ENCODE measurements around the gene HNRNPAB.
A peak's percentile ranks its signal among the peaks of the same experiment; 100 is the strongest.

The HNRNPAB gene

GRCh38 chr5:178204182-178204934 lies at the start of gene HNRNPAB:
TSS of gene HNRNPAB (plus strand) at chr5:178204533. CDS start at chr5:178204838, 305 bp downstream.
- TF ChIP-seq MAX (IDR thresholded peaks at IDR 0.05) (peak; percentile 97), RAD21 (IDR thresholded peaks at IDR 0.05; ENCODE audit: low read depth) (no peak; the same call in 1 of the 2 replicates), TAF1 (IDR thresholded peaks at IDR 0.05; ENCODE audit: low read depth) (peak; percentile 96), FOXM1 (IDR thresholded peaks at IDR 0.05; ENCODE audit: borderline replicate concordance, low read depth) (peak; percentile 19; the same call in 1 of the 2 replicates), TCF12 (IDR thresholded peaks at IDR 0.05; ENCODE audit: low read depth) (peak; percentile 69), YY1 (IDR thresholded peaks at IDR 0.05; ENCODE audit: low read depth) (peak; percentile 80), TEAD4 (IDR thresholded peaks at IDR 0.05) (0 out of 2 replicates have a peak, but pooled peaks have one; percentile 24), USF1 (IDR thresholded peaks at IDR 0.05) (0 out of 2 replicates have a peak, but pooled peaks have one; percentile 5), CEBPB (IDR thresholded peaks at IDR 0.05) (no peak), CREB1 (IDR thresholded peaks at IDR 0.05; ENCODE audit: low read depth) (no peak), REST (IDR thresholded peaks at IDR 0.05; ENCODE audit: low read depth) (peak; percentile 11; the same call in 1 of the 2 replicates)

- TF ChIP-seq TCF12 (IDR thresholded peaks at IDR 0.05; ENCODE audit: low read depth) = no peak
- no peak for TF ChIP-seq EP300 (IDR thresholded peaks at IDR 0.05; ENCODE audit: borderline replicate concordance)
- TF ChIP-seq TAF1 (IDR thresholded peaks at IDR 0.05; ENCODE audit: low read depth) = no peak
- TF ChIP-seq ZBTB7A (IDR thresholded peaks at IDR 0.05; ENCODE audit: low read depth) = no peak
- no peak for TF ChIP-seq YY1 (IDR thresholded peaks at IDR 0.05; ENCODE audit: low read depth)
- no peak for TF ChIP-seq REST (IDR thresholded peaks at IDR 0.05; ENCODE audit: low read depth)
- TF ChIP-seq NFIC (IDR thresholded peaks at IDR 0.05) = no peak
Measured at GRCh38 chr5:178155065-178155464, 49.3 kb upstream of the HNRNPAB start.

- no peak for TF ChIP-seq CREB1 (IDR thresholded peaks at IDR 0.05; ENCODE audit: low read depth)
- TF ChIP-seq FOXM1 (IDR thresholded peaks at IDR 0.05; ENCODE audit: borderline replicate concordance, low read depth) = no peak
- no peak for TF ChIP-seq USF1 (IDR thresholded peaks at IDR 0.05)
- no peak for TF ChIP-seq TCF12 (IDR thresholded peaks at IDR 0.05; ENCODE audit: low read depth)
- no peak for TF ChIP-seq CEBPB (IDR thresholded peaks at IDR 0.05)
- TF ChIP-seq REST (IDR thresholded peaks at IDR 0.05; ENCODE audit: low read depth) = no peak
- TF ChIP-seq TEAD4 (IDR thresholded peaks at IDR 0.05) = no peak
- TF ChIP-seq RAD21 (IDR thresholded peaks at IDR 0.05; ENCODE audit: low read depth) = no peak
- TF ChIP-seq TAF1 (IDR thresholded peaks at IDR 0.05; ENCODE audit: low read depth) = no peak
- TF ChIP-seq MAX (IDR thresholded peaks at IDR 0.05) = no peak
- no peak for TF ChIP-seq EP300 (IDR thresholded peaks at IDR 0.05; ENCODE audit: borderline replicate concordance)
- no peak for TF ChIP-seq YY1 (IDR thresholded peaks at IDR 0.05; ENCODE audit: low read depth)
- TF ChIP-seq ZBTB7A (IDR thresholded peaks at IDR 0.05; ENCODE audit: low read depth) = no peak
- TF ChIP-seq EGR1 (IDR thresholded peaks at IDR 0.05) = no peak
- no peak for TF ChIP-seq NFIC (IDR thresholded peaks at IDR 0.05)
Measured at GRCh38 chr5:178160176-178160575, 44.2 kb upstream of the HNRNPAB start.

GRCh38 chr5:178162481-178162880 lies 41.9 kb upstream of the HNRNPAB start:
- no peak for TF ChIP-seq TCF12 (IDR thresholded peaks at IDR 0.05; ENCODE audit: low read depth)
- no peak for TF ChIP-seq ZBTB7A (IDR thresholded peaks at IDR 0.05; ENCODE audit: low read depth)
- no peak for TF ChIP-seq MAX (IDR thresholded peaks at IDR 0.05)
- TF ChIP-seq TEAD4 (IDR thresholded peaks at IDR 0.05) = no peak
- no peak for TF ChIP-seq EGR1 (IDR thresholded peaks at IDR 0.05)
- TF ChIP-seq CREB1 (IDR thresholded peaks at IDR 0.05; ENCODE audit: low read depth) = no peak
- TF ChIP-seq REST (IDR thresholded peaks at IDR 0.05; ENCODE audit: low read depth) = no peak
- TF ChIP-seq TAF1 (IDR thresholded peaks at IDR 0.05; ENCODE audit: low read depth) = no peak
- TF ChIP-seq RAD21 (IDR thresholded peaks at IDR 0.05; ENCODE audit: low read depth) = no peak
- TF ChIP-seq FOXM1 (IDR thresholded peaks at IDR 0.05; ENCODE audit: borderline replicate concordance, low read depth) = no peak
- TF ChIP-seq YY1 (IDR thresholded peaks at IDR 0.05; ENCODE audit: low read depth) = no peak
- TF ChIP-seq NFIC (IDR thresholded peaks at IDR 0.05) = no peak
- no peak for TF ChIP-seq USF1 (IDR thresholded peaks at IDR 0.05)

All from Ishikawa (cell line).